ACHN (cell line): ENCODE results near the gene ATP6AP2.

Experiments used
- DNase-seq: peaks from one replicate; pipeline ENCODE4 v3.0.0-alpha.2; 2015
- in situ Hi-C: cut with HindIII; loops from 2 replicates; pipeline ENCODE4 v1.10.0; 2017; ENCODE audit warnings: low sequenced_read_pairs, low pct_ligation_motif_present, low pct_unique_long_range_greater_than_20kb

Gene ATP6AP2

DNA sequence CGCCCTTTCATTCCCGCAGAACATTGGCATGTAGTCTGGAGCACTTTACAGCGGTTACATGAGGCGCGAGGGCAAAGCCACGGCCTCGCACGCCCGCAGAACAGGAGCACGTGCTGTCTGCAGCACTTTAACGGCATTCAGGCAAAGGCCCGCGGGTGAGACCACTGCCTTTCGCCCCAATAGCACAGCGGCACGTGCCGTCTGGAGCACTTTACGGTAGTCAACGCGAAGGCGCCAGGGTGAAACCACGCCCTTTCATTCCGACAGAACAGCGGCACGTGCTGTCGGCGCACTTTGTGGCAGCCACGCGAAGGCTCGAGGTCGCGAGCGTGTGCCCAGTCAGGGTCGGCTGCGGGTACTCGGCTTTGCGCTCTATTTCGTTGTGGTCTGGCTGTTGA is 42.4 kb downstream of the ATP6AP2 start, which contains the start of gene MPC1L:
MPC1L (plus strand) TSS at position 290 of the 398 bp plus-strand sequence. CDS start 138 bp downstream, outside the sequence.
- in situ Hi-C loops, result no loop called here
- no peak for DNase-seq

GRCh38 chrX:40623665-40624064 is 42.9 kb downstream of the ATP6AP2 start:
- no peak for DNase-seq
- in situ Hi-C loops, result no loop called here

DNA sequence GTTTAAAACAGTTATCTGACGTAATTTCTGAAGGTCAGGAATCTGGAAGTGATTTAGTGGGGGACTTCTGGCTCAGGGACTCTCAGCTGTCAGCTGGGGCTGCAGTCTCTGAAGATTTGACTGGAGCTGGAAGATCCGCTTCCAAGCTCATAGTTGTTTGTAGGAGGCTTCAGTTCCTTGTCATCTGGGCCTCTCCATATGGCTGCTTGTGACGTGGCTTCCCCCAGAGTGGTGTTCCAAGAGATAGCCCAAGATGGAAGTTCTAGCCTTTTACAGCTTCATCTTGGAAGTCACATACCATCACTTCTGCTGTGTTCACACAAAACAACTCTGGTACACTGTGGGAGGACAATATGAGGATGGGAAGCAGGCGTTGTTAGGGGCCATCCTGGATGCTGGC is 44.5 kb downstream of the ATP6AP2 start:
- no peak for DNase-seq
- in situ Hi-C loops, result no loop called here

GRCh38 chrX:40628506-40628905 is 47.7 kb downstream of the ATP6AP2 start:
- in situ Hi-C loops, result no loop called here
- DNase-seq, result no peak

DNA sequence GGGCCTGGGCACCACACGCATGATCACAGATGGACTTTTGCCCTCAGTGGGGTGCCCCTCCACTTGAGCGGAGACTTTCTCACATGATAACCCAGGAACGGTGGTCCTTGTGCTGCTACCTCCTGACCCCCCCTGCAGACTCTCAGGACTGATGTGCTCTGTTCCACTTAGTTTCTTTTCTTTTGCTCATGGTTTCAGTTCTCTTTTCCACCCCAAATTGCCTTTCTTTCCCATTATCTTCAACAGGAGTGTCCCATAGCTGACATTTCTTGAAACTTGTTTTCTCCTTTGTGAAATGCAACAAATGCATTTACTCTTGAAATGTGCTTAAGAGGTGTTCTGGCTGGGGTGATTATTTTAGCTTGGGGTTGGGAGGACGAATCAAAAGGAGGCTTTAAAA is 51.4 kb downstream of the ATP6AP2 start:
- no peak for DNase-seq
- in situ Hi-C loops, result no loop called here

GRCh38 chrX:40637687-40638086 is 56.9 kb downstream of the ATP6AP2 start:
- no peak for DNase-seq
- in situ Hi-C loops, result no loop called here

DNA sequence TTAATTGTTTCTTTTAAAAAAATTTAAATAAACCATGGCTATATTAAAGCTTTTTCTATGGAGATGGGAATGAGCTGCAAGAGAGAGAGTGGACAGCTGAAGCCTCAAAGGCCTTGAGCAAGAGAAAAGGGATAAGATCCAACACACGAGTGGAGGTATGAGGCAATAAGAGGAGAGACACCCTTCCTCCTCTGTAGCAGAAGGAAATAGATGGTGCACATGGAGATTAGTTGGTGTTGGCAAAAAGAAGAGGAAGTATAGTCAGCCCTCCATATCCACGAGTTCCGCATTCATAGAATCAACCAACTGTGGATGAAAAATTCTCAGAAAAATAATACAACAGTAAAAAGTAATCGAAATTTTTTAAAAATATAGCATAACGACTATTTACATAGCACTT is 63.4 kb downstream of the ATP6AP2 start:
- DNase-seq, result peak; percentile 24
- in situ Hi-C loops, result no loop called here

DNA sequence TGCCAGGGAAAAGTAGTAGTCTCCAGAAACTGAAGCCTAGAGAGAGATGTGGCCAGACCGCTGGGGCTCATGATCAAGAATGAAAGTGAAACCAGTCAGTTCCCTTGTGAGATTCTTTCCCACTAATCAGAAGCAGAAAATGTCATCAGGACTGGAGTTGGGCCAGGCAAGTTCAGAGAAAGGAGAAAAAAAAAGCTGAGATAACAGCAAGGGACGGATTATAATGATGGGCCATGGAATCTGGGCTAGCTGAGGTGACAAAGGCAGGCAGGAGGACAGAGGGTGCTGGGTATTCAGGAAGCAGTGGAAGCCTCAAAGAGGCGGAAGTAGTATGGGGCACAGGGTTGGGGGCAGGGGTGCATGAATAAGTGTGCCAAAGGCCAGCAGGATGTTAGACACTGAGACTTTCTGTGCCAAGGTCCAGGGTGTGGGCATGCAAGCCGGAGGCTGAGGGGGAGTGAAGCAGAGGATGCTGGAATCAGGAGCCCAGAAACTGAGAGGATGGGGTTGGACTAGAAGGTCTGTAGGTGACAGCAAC is 64.1 kb downstream of the ATP6AP2 start:
- in situ Hi-C loops, result no loop called here
- DNase-seq, result peak; percentile 64

- peak; percentile 9 for DNase-seq
These were observed 65.9 kb downstream of the ATP6AP2 start for GRCh38 chrX:40646489-40647306.

DNA sequence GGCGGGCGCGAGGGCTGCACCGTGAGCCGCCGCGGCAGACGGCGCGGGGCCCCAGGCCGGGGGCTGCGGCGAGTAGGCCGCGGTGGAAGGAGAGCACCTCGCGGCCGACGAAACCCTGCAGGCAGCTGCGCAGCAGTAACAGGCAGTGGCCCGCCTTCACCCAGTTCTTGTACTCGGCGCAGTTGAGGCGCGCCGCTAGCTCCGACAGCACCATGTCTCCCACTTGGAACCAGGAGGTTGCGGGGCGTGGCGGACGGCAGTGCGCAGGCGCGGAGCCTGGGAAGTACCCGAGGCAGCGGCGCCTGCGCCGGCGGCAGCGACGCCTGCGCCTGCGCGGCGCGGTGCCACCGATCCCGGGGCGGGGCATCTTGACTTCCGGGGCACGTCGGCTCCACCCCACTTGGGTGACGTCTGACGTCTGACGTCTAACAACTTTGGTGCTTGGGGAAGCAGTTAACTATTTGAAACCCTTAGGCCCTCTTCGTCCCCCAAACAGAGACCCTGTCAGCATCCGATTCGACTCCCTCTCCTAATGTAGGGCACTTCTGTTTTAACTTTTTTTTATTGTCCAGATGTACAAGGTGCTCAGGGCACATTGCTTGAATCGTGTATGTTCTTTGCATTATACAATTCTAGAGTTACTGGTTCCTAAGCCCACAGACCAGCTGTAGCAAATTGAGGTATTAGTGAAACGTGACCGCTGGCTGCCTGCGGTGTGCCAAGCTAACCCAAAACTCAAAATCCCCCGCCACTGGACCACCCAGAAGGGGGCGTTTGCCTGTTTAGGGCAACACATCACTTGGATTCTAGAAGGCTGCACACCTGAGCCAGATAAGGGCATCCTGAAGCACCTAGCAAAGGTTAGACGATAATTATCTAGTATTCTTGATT is 66.8 kb downstream of the ATP6AP2 start, which contains the start of gene CXorf38:
CXorf38 (minus strand) TSS at position 255 of the 891 bp plus-strand sequence; CDS start at position 214, 41 bp downstream.
- in situ Hi-C loops, result no loop called here
- peak; percentile 78 for DNase-seq

More at GRCh38 chrX:40646489-40647306, 65.9 kb downstream of the ATP6AP2 start:
- in situ Hi-C loops, result no loop called here

- DNase-seq, result peak; percentile 46
- in situ Hi-C loops, result no loop called here
These were observed 71.0 kb downstream of the ATP6AP2 start for GRCh38 chrX:40651620-40652223.

- in situ Hi-C loops, result no loop called here
- DNase-seq, result no peak
These were observed 71.9 kb downstream of the ATP6AP2 start for GRCh38 chrX:40652664-40653063.

GRCh38 chrX:40653535-40653934 is 72.8 kb downstream of the ATP6AP2 start:
- no peak for DNase-seq
- in situ Hi-C loops, result no loop called here
